Stimulated activated CD8-positive, alpha-beta memory T cell treated with anti-CD3 and anti-CD28 coated beads, Interleukin-12 subunit alpha, Interleukin-12 subunit beta, amount 100 ng/mL, for 24 hours (primary cell): ENCODE measurements around the gene LILRA5.
"Not testable (repeated sequence)": the region's sequence is repeated elsewhere in the genome, so short reads cannot be mapped to it uniquely, and the experiment has no call there.

Experiments used
- DNase-seq: peaks from one replicate; pipeline ENCODE4 v3.0.0-alpha.2; 2020; ENCODE audit errors: extremely low read depth

The LILRA5 gene

DNA sequence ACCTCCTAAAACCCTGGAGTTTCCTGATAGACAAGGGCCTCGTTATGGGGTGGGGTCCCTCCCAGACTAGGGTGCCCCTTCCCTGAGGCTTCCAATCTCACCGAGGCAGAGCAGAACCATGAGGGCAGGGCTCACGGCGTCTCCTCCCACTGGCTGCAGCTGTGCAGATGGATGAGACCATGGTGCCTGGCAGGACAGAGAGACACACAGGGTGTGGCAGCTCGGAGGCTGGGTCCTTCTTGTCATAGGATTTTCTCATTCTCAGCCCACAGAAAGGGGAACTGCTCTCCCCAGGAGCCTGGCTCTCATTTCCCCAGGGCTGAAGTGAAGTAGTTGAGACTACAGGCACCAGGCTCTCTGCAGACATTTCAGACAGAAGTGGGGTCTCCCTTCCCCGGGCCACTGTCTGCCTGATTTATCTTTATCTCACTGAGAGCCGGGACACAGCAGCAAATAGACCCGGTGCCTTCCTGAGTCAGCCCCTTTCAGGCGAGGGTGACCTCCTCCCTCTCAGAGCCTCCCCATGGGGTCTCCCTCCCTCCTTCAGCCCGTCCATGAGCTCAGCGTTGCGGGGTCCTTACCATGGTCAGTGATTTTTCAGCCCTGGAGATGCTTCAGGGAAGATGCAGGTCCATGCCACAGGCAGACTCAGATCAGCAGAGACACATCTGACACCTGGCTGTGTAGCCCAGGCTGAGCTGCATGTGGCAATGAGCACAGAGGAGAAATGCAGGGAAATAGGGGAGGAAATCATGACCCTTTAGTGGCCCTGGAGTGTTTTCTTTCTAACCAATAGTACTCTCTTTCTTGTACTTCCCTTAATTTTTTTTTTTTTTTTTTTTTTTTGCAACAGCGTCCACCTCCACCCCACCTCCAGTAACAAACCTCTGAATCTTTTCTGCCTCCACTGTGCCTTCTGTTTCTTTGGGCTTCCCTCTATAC lies at the start of gene LILRA5:
Gene LILRA5 (minus strand): TSS at position 731 of the 942 bp plus-strand sequence. CDS start 147 bp downstream, at position 584.
- no peak for DNase-seq

DNA sequence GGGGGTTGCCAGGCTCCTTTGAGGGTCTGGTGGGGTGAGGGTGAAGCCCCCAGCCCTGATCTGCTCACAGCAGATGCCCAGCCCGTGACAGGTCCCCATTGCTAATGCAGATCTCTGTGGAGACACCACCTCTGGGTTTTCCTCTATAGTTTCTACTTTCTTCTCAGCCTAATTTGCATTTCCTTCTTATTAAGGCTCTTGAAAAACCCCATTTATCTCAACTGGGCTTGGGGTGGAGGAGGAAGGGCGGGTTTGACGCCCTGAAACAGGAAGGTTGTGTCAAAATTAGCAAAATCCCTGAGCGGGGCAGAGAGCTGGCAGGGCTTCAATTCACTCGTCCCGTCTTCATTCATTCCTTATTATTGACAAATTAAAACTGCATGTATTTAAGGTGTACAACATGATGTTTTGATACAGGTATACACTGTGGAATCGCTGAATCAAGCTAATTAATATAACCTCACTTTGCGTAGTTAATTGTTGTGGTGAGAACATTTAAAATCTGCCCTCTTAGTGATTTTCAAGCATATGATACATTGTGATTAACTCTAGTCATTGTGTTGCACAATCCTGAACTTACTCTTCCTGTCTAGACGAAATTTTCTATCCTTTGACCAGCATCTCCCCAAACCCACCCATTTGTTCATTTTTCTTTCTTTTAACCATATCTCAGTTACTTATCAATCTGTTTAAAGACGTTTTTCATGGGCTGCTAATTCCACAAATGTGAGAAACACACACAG lies 48.9 kb upstream of the LILRA5 start:
- DNase-seq, result not testable (repeated sequence)

DNA sequence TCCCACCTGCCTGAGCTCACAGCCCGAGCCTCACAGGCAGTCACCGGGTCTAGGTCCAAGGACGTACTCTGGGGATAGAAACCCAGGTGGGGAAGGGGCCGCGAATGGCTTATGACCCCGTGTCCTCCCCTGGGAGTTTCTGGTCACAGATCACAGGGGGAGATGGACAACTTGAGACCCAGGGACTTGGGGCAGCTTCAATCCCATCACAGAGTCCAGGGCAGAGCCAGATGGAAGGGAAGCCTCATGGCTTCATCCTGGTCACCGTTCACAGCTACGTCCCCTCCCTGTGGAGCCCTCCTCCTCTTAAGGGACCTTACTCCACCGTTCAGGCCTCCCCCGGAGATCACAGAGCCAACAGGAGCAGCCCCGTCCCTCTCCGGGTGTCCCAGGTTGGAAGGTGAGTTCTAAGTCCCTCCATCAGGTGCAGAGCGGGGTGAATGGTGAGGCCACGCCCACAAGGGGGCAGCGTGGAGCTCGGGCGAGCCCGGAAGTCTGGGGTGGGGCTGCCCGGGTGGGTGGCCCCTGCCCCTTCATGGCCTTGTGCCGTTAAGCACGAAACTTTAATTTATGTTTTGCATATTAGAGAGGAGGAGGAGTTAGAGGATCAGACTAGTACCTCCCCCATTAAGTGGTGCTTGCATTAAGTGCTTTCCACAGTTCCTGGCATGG lies 46.3 kb upstream of the LILRA5 start:
- DNase-seq, result peak; percentile 23

DNA sequence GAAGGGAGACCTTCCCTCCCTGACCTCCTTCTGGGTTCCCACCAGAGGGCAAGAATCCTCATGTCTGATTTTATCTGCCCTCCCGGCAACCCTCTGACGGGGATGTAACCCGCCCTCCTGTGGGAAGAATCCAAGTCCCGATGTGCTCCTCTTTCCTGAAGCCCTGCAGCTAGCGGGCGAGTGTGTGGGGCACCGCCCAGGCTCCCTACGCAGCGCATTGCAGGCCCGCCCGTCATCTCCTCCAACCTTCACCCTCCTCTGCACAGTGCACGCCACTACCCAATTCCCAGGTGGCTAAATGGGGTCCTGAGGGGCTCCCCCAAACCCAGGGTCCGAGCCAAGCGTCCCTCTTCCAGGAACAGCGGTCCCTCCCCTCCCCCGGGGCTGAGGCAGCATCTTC lies 44.4 kb upstream of the LILRA5 start:
- DNase-seq, result no peak

DNA sequence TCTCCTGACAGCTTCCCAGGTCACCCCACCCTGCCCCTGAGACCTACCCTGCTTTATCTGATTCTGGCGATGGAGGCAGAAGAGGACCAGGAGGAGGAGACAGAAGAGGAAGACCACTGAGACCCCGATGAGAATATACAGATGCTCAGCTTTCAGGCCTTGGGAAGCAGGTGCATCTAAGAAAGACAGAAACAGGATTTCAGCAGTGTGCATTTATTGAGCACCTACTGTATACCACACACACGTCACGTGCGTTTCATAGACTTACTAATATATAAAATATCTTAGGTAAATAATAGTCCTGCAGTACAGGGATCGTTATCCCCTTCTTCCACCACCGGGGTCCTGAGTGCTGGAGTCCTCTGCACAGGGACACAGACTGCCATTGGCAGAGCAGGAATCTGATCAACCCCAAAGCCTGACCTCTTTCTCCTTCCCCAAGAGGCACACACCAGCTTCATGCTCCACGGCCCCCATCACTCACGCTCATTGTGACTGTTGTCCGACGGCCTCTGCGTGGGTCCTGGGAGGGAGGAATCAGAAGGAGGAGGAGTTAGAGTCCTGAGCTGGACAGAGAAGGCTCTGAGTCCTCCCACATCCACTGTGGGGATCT lies 43.6 kb upstream of the LILRA5 start:
- DNase-seq, result no peak

DNA sequence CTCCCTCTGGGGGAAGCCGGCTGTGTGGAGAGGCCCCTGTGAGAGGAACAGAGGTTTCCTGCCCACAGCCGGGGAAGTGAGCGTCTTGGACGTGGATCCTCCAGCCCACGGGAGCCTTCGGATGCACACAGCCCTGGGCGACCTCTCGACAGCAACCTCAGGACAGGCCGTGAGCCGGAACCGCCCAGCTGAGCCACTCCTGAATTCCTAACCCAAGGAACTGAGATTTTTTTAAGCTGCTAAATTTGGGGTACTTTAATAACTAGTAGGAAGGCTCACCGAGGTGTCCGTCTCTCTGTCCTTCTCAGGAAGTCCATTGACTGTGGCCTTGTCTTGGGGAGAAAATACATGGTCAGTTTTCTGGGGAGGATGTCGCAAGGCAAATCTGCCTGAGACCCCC lies 42.7 kb upstream of the LILRA5 start:
- no peak for DNase-seq

DNA sequence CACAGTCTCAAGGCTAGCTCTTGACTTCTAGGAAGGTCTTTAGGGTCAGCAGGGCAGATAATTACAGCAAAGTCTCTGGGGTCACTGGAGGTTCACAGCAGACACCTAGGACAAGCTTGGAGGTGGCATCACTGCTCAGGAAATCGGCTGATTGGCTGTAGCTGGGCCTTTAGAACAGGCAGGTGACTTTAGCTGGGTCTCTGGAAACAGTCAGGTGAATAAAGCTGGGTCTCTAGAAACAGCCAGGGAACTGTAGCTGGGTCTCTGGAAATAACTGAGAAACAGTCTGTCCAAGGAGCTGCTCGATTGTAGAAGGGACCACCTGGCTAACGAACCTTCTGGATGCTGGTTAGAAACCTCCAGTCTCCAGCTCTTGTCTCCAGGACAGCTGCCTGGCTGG lies 41.8 kb upstream of the LILRA5 start:
- no peak for DNase-seq

DNA sequence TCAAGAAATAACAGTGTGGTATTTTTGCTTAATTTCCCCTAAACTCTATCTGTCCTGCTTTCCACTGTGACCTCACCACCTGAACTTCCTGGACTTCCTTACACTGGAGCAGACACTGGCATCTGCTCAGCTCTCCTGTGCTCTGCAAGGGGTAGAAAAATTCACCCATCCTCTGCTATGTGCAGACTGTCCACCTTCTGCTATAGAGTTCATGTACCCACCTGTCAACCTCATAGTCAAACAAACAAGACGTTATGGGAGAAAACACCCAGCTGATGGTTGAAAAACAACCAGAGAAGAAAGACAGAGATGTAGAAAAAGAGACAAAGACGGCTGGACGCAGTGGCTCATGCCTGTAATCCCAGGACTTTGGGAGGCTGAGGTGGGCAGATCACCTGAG lies 39.6 kb upstream of the LILRA5 start:
- no peak for DNase-seq

DNA sequence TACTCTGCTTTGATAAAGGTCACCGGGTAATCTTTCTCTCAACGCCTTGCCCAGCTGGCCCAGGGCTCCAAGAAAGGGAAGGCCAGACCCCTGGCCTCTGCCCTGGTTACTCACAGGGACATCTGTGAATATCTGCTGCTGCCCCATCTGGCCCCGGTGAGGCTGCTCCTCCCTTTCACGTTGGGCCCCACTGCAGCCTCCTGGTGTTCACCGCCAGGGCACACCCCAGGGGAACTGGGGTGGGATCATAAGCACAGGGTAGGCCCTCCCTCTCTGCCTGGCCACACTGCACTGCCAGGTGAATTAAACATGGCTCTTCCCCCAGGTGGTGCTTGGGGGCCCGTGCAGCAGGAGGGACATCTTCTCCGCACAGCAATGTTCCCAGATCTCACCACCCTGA lies 39.1 kb upstream of the LILRA5 start:
- DNase-seq, result no peak

DNA sequence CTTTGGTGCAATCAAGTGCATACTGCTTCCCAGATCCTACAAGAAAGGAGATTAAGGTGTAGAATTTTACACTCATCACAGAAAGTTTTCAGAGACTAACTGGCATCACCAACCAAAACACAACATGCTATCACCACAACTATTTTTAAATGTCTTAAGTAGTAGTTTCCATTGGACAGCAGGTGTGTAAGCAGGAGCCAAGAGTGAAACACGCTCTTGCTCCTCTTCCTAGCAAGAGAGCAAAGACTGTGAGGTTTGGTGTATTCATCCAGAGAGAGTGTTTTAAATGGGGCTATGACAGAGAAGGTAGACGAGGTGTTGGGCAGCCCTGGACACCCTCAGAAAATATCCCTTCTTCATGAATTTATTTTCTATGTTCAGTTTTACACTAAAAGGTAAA lies 38.5 kb upstream of the LILRA5 start:
- no peak for DNase-seq

DNA sequence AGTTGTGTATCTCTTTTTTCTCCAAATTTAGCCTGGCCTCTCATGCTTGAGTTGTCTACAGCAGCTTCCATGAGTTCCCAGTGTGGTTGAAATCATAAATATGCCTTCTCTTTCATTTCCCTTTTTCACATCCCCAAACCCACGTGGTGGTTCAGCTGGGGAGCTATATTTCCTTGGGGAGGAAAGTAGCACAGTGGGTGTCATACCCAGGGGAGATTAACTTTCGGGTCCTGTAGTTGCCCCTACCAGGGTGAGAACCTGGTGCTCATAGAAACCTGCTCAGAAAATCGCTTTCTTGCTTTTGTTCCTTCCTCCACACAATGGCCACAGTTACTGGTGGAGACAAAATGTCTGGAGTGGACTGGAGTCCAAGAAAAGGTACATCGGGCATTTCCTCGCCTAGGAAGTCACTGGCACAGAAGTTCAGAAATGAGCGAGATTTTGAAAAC lies 33.0 kb upstream of the LILRA5 start:
- DNase-seq, result no peak

DNA sequence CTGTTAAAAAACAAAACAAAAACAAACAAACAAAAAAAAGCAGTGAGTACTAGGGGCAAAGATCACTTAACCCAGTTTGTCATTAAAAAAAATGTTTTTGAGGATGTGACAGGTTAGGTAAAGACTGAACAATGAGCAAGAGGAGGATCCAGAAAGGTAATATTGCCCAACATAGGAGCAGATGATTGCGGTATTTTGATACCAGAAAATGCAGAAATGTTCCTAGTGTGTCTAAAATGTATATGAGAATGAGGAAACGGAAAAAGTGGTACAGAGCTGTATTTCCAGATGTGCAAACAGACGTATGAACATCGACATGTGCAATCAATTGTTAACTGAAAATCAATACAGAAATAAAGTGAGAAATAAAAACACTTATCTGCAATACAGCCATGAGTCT lies 30.9 kb upstream of the LILRA5 start:
- DNase-seq, result no peak

DNA sequence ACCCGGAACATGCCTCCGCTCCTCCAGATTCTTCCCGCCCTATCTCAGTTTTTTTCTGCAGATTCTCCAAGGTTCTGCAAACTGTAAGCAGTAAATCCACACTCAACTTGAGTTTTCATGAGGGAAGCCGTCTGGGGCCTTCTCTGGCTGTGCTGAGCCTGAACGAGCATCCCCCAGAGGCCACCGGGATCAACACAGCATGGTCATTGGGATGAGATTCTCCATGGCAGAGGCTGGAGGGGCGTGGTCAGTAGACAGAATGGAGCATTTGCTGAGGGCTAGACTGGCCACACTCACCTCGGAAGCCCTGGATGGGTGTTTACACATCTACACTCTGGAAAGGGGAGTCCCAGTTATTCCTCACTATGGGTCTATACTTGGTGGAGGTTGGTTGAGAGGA lies 28.3 kb upstream of the LILRA5 start:
- no peak for DNase-seq

DNA sequence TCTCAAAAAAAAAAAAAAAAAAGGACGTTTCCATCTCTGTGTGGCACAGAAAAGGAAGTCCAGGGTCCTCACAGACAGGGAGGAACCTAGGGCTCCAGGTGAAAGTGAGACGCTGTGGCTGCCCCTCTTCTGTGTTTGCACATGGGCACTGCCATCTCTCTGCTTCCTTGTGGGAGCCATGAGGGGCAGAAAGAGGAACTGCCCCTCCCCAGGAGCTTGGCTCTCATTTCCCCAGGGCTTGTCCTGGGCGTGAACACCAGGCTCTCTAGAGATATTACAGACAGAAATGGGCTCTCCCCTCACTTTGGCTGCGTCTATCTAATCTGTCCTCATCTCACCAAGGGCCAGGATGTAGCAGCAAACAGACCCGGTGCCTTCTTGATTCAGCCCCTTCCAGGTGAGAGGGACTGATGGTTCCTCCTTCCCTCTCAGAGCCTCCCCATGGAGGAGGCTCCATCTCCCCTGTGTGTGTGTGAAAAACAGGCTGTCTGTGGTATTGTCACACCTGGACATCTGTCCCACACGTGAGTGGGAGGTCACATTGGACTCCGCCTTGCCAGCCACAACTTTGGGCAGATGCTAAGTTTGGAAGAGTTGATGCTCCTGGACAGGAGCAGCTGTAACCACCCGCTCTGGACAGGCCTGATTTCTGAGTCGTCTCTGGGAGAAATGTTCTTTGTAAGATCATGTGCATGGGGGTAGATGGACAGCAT lies 26.8 kb upstream of the LILRA5 start:
- no peak for DNase-seq

DNA sequence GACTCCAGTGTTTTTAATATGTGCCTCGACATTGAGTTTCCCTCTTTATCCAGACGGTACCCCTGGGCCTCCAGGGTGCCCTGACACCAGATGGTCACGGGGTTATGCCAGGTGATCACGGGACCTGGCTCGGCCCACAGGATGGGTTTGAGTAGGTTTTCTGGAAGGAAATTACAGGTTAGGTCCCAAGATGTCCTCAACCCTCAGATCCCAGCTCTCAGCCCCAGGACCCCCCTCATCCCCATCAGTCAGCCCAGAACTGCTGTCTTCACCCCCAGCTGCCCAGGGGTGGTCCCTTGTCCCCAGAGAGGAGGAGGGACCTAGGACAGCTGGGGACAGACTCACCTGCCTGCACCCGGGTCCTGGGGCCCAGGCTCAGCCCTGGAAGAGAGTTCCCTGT lies 25.6 kb upstream of the LILRA5 start:
- DNase-seq, result no peak

DNA sequence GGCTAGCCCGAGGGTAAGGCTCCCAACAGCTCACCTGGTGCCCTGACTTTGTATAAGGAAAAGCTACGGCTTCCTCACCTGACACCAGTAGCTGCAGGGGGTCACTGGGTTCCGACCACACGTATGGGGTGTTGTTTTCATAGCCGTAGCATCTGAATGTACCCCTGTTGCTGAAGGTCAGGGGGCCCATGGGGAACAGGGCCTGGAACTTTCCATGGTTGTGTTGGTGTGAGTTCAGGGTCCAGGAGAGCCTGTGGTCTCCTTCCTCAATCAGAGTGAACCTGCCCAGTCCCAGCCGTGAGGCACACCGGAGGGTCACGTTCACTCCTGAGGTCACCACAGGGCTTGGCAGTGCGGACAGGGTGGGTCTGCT lies 24.9 kb upstream of the LILRA5 start:
- no peak for DNase-seq

DNA sequence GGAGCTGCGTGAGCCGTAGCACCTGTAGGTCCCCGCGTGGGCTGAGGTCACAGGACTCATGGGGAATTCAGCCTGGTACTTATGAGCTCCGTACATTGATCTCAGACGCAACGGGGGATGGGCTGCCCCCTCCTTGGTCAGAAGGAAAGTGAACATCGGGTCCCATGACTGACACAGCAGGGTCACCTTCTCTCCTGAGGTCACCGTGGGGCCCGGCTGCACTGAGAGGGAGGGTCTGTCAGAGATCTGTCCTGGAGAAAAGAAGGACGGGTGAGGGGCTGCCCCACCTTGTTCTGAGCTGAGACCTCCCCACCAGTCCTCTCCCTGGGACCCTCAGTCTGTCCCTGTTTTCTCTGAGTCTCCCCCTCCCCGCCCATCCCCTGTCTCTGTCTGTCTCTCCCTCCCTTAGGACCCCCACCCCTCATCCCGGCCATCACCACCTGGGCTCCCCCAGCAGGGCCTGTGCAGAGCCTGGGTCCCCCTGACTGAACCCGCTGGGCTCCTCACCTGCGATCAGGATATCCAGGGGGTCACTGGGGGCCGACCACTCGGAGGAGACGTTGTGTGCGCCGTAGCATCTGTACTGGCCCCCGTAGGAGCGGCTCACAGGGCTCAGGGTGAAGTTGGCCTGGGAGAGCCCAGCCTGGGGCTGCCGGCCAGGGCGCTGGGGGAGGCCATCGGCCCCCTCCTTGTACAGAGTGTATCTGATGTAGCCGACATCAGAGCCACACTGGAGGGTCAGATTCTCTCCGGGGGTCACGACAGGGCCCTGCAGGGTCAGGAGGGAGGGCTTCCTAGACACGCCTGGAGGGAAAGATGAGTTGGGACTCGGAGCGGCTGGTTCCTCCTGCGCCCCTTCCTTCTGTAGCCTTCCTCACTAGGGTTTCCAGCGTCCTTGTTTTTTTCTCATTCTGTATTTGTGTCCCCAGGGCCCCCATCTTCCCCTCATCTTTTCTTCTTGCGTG lies 24.2 kb upstream of the LILRA5 start:
- DNase-seq, result no peak

DNA sequence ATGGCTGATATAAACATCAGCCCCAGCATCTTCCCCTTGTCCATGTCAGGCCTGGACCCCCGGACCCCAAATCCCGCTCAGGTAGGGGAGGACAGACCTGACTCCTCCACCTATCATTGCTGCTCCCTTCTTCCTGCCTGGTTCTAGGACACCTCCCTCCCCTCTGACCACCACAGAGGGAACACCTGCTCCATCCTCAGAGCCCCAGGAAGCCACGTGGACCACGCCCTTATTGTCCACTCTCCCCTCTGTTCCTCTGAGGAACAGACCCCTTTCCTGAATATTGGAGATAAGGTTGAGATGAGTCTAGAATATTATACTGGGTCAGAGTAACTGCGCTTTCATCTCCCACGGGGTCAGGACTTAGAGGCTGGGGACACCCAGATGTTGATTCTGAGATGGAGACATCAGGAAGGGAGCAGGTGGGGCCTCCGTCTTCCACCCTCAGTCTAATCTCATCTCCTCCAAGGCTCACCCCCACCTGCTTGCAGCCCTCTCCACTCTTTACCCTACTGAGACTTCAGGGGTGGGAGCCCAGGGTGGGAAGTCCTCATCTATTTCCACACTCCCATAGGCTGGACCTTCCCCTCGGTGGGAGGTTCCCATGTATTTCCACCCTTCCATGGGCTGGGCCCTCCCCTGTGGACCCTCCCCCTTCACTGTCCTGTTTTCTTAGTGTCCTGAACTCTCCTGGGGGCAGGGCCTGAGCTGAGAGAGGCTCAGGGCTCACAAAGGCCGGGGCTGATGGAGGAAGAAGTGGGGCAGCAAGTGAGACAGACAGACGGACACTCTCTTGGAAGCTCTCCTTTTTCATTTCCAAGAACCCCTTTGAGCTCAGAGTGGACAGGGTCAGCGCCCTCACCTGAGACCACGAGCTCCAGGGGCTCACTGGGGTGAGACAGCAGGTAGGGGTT lies 23.3 kb upstream of the LILRA5 start:
- DNase-seq, result no peak

DNA sequence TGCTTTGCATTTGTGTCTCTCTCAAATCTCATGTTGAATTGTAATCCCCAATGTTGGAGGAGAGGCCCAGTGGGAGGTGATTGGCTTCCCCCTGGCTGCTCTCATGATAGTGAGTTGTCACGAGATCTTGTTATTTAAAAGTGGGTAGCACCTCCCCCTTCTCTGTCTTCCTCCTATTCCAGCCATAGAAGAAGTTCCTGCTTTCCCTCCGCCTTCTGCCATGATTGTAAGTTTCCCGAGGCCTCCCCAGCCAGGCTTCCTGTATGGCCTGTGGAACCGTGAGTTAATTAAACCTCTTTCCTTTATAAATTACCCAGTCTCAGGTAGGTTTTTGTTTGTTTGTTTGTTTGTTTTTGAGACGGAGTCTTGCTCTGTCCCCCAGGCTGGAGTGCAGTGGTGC lies 22.2 kb upstream of the LILRA5 start:
- no peak for DNase-seq
